IPS-11a (cell line): ENCODE data around the gene CCDC57.
"Not testable (repeated sequence)": the region's sequence is repeated elsewhere in the genome, so short reads cannot be mapped to it uniquely, and the experiment has no call there.

Experiments
- H3K4me3 ChIP-seq: one replicate; pipeline ENCODE4 v1.5.1; 2013; ENCODE audit warnings: low read depth, low read length, control low read depth

CCDC57 gene

GRCh38 chr17:82179412-82179811, 33.2 kb downstream of the CCDC57 start:
- H3K4me3 ChIP-seq, result no peak overlapping the region

- no peak overlapping the region for H3K4me3 ChIP-seq
Measured at GRCh38 chr17:82178499-82179261, 34.0 kb downstream of the CCDC57 start.

- H3K4me3 ChIP-seq, result no peak overlapping the region
Measured at GRCh38 chr17:82177761-82178498, 34.7 kb downstream of the CCDC57 start.

GRCh38 chr17:82177276-82177675, 35.4 kb downstream of the CCDC57 start:
- no peak overlapping the region for H3K4me3 ChIP-seq

- H3K4me3 ChIP-seq, result no peak overlapping the region
Measured at GRCh38 chr17:82175951-82176350, 36.7 kb downstream of the CCDC57 start.

- H3K4me3 ChIP-seq, result no peak overlapping the region
Measured at GRCh38 chr17:82175201-82175600, 37.4 kb downstream of the CCDC57 start.

- not testable (repeated sequence) for H3K4me3 ChIP-seq
Measured at GRCh38 chr17:82174042-82174857, 38.4 kb downstream of the CCDC57 start.

GRCh38 chr17:82173351-82174041, 39.1 kb downstream of the CCDC57 start:
- no peak overlapping the region for H3K4me3 ChIP-seq

- H3K4me3 ChIP-seq, result no peak overlapping the region
Measured at GRCh38 chr17:82172486-82173160, 40.0 kb downstream of the CCDC57 start.

GRCh38 chr17:82171750-82172375, 40.8 kb downstream of the CCDC57 start:
- H3K4me3 ChIP-seq, result no peak overlapping the region

GRCh38 chr17:82170412-82170961, 42.2 kb downstream of the CCDC57 start:
- H3K4me3 ChIP-seq, result no peak overlapping the region

- no peak overlapping the region for H3K4me3 ChIP-seq
Measured at GRCh38 chr17:82168568-82168967, 44.1 kb downstream of the CCDC57 start.

GRCh38 chr17:82167028-82167427, 45.6 kb downstream of the CCDC57 start:
- H3K4me3 ChIP-seq, result no peak overlapping the region

GRCh38 chr17:82164853-82165252, 47.8 kb downstream of the CCDC57 start:
- H3K4me3 ChIP-seq, result no peak overlapping the region

- H3K4me3 ChIP-seq, result no peak overlapping the region
Measured at GRCh38 chr17:82161216-82161615, 51.4 kb downstream of the CCDC57 start.

- no peak overlapping the region for H3K4me3 ChIP-seq
Measured at GRCh38 chr17:82160075-82160474, 52.6 kb downstream of the CCDC57 start.

GRCh38 chr17:82158825-82159224, 53.8 kb downstream of the CCDC57 start:
- no peak overlapping the region for H3K4me3 ChIP-seq

GRCh38 chr17:82157046-82158035, 55.3 kb downstream of the CCDC57 start:
- H3K4me3 ChIP-seq, result no peak overlapping the region
